GM12873 (cell line): ENCODE results near the gene TMEM40.
A peak's percentile ranks its signal among the peaks of the same experiment; 100 is the strongest.

Experiments used
- CTCF ChIP-seq: IDR thresholded peaks from 2 replicates; pipeline ENCODE4 v1.5.1; 2012; ENCODE audit warnings: low read depth, mild to moderate bottlenecking, moderate library complexity, low read length, control low read depth; ENCODE audit not compliant: insufficient read depth; ENCODE audit errors: missing control alignments

TMEM40 gene

DNA sequence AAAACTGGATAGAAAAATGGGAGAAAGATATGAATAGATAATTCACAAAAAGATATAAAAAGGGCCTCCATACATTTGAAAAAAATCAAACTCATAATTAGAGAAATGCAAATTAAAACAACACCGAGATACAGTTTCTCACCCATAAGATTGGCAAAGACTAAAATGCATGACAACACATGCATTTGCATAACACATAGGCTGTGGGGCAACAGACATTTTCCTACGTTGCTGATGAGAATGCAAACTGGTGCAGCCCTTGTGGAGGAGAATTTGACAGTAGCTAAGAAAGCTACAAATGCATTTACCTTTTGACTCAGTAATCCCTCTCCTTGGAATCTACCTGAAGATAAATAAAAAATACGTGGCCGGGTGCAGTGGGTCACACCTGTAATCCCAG, 26.0 kb upstream of the TMEM40 start:
- TF ChIP-seq CTCF = no peak

DNA sequence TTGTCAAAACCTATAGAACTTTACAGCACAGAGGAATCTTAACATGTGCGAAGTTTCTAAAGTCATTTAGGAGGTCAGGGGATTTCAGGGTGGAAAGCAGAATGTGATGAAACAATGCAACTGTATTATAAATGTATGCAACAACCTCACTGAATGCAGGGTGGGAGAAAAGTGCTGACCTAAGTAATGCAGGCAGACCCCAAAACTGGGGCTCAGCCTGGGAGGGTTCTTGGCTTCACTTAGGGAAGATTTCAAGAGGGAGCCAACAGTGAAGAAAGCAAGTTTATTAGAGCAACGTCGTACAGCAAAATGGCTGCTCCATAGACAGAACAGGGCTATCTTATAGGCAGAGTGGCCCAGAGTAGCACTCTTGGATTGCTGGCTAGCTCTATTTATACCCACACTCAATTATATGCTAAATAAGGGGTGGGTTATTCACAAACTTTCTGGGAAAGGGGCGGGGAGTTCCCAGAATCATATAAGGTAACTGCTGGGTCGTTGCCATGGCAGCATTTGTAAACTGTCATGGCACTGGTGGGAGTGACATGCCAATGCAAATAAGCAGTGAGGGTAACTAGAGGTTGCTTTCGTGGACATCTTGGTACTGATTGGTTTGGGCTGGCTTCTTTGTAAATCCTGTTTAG, 23.2 kb upstream of the TMEM40 start:
- TF ChIP-seq CTCF = no peak

- TF ChIP-seq CTCF = no peak
Measured at GRCh38 chr3:12780751-12781150, 21.7 kb upstream of the TMEM40 start.

DNA sequence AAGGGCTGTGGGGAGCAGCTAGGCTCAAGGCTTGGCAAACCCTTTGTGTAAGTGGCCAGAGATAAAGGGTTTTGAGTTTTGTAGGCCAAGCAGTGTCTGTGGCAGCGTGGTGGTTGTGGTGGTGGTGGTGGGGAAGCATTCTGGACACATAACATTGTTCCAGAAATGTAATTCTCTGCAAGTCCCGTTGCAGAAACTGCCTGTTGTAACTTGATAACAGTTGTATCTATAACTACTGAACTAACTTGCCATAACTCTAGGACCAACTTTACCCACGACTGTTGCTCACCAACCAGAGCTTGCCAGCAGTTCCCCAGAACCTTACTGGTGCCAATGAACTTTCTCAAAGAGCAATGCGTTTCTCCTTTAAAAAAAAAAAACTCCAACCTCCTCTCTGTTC, 18.1 kb upstream of the TMEM40 start:
- no peak for TF ChIP-seq CTCF

DNA sequence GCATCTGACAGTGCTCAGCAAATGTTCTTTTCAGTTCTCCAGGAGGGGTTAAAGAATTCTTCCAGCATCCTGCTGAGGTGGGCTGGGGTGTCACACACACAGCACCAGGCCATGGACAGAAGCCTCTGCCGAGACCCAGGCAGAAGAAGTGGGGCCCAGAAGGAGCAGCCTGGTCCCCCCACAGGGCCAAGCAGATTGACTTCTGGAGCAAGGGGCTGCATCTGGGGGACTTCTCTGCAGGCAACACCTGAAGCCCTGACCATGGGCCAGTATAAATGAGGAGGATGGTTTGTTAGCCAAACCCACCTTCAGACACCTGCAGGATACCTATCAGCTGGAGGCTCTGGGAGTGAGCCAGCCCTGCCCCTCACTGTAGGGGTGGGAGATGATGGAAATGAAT, 16.2 kb upstream of the TMEM40 start:
- TF ChIP-seq CTCF = no peak

DNA sequence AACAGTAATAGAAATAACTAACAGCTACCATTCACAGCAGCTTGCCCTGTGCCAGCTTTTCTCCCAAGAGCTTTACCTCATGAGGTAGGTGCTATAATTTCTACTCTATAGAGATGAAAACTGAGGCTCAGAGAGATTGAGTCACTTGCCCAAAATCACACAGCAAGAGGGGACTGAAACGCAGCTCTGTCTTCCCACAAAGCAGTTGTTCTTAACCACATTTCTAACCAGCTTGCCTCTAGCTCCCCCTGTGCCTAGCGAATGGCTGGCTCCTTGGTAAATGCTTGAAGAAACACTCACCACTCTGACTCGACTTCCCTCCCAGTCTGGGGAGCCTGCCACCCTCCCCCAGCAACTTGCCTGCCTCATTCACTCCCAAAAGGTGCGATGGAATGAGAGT, 15.6 kb upstream of the TMEM40 start:
- peak; percentile 1 for TF ChIP-seq CTCF

GRCh38 chr3:12773710-12774086, 14.6 kb upstream of the TMEM40 start:
- no peak for TF ChIP-seq CTCF
